Tibial artery (tissue), 4 donors: ENCODE results near the gene DLG2.
"Not testable (repeated sequence)": the region's sequence is repeated elsewhere in the genome, so short reads cannot be mapped to it uniquely, and the experiment has no call there.

ENCODE experiments used
- DNase-seq, 2 donors: peaks; one replicate each; pipeline ENCODE4 v3.0.0-alpha.2; 2019
- H3K27ac ChIP-seq, 2 donors: fragments of 200-600 bp; sonication (generic) in 1 of 2; 1 replicate in 1 of 2; 2 replicates in 1 of 2; pipeline ENCODE4 v1.5.1; 2018 to 2019; ENCODE audit warnings: mild to moderate bottlenecking in 1 of 2
- H3K27me3 ChIP-seq, 2 donors: fragments of 200-600 bp; sonication (generic) in 1 of 2; one replicate each; pipeline versions ENCODE4 v1.5.1 to v1.6.0; 2016 to 2019
- H3K36me3 ChIP-seq, 3 donors: fragments of 200-600 bp; sonication (generic) in 2 of 3; one replicate each; pipeline ENCODE4 v1.5.1; 2016 to 2019; ENCODE audit warnings: mild to moderate bottlenecking in 2 of 3
- H3K4me1 ChIP-seq, 4 donors: fragments of 200-600 bp; sonication (generic) in 2 of 4; 1 replicate in 3 of 4; 2 replicates in 1 of 4; pipeline ENCODE4 v1.5.1; 2016 to 2019
- H3K4me3 ChIP-seq, 2 donors: fragments of 200-600 bp; sonication (generic) in 1 of 2; 1 replicate in 1 of 2; 2 replicates in 1 of 2; pipeline ENCODE4 v1.5.1; 2018 to 2019; ENCODE audit warnings: mild to moderate bottlenecking in 2 of 2
- H3K9me3 ChIP-seq, 3 donors: fragments of 200-600 bp; sonication (generic) in 1 of 3; one replicate each; pipeline ENCODE4 v1.5.1; 2016 to 2019
- intact Hi-C: fragments of 100-400 bp; cut with DNase I; formaldehyde crosslinking; loops from one replicate; pipeline ENCODE4 v1.15.0; 2023; ENCODE audit warnings: low total_unique reads
- TF ChIP-seq, protein P1 (sequence below), 2 experiments: fragments of 200-600 bp in 1 of 2; fragments of 450-650 bp in 1 of 2; IDR thresholded peaks; one replicate each; pipeline ENCODE4 v1.5.1; 2017 to 2019; ENCODE audit warnings: antibody characterized with exemption in 2 of 2, mild to moderate bottlenecking in 1 of 2, moderate library complexity in 1 of 2

Gene DLG2

DNA sequence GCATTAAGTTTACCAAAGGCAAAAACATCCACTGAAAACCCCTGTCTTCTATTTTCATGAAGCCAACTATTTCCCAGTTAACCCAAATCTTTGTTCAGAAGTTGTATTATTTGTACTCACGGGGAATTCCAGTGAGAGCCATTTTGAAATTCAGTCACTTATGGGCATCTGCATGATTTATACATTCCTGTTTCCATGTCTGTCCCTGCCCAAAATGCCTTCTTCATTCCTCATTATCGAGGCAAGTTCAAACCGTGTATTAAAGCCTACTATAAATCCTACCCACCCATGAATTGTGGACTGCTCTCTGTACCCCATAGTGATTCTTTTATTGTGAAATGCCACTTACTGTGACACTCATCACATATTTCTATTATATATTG, 772.7 kb downstream of the DLG2 start:
- no peak for DNase-seq
- Histone ChIP-seq H3K27ac (no peak overlapping the region), H3K9me3 (no peaks in the 10 kb centered on the region), H3K4me1 (peaks cover 0 to 13% (median 0%) of the 10 kb centered on the region in 4 donors), H3K4me3 (no peak overlapping the region), H3K36me3 (no peaks in the 10 kb centered on the region), H3K27me3 (no peaks in the 10 kb centered on the region)
- intact Hi-C loops = no loop called here
- TF ChIP-seq, protein P1, sequence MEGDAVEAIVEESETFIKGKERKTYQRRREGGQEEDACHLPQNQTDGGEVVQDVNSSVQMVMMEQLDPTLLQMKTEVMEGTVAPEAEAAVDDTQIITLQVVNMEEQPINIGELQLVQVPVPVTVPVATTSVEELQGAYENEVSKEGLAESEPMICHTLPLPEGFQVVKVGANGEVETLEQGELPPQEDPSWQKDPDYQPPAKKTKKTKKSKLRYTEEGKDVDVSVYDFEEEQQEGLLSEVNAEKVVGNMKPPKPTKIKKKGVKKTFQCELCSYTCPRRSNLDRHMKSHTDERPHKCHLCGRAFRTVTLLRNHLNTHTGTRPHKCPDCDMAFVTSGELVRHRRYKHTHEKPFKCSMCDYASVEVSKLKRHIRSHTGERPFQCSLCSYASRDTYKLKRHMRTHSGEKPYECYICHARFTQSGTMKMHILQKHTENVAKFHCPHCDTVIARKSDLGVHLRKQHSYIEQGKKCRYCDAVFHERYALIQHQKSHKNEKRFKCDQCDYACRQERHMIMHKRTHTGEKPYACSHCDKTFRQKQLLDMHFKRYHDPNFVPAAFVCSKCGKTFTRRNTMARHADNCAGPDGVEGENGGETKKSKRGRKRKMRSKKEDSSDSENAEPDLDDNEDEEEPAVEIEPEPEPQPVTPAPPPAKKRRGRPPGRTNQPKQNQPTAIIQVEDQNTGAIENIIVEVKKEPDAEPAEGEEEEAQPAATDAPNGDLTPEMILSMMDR (IDR thresholded peaks at IDR 0.05) = no peak

DNA sequence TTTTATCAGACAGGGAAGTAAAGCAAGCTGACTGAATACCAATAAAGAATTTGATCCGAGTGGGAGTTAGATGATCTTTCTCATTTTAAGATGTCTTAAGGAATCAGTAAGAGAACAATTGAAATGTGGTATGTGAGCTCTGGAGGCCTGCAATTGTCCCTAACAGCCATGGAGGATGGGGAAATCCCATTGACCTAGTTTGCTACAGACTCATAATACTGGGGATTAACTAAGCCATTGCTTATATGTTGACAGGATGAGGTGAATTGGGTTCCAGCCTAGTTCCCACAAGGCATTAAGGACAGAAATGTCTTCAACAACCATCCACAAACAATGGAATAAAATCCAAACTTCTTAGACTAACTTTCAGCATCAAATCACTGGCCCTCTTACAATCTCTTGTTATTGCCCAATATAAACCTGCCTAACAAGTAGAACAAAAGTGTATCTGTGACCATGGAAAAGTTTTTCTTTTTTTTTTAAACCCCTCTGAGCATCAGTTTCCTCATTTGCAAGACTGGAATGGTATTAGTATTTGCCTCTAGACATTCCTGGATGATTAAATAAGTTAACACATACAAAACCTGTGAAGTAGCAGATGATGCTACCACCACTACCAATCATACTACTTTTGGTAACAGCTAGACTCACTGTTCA, 773.2 kb downstream of the DLG2 start:
- Histone ChIP-seq H3K4me1 (peaks cover 0 to 13% (median 0%) of the 10 kb centered on the region in 4 donors), H3K27ac (no peak overlapping the region), H3K36me3 (no peaks in the 10 kb centered on the region), H3K9me3 (no peaks in the 10 kb centered on the region), H3K27me3 (no peaks in the 10 kb centered on the region), H3K4me3 (no peak overlapping the region)
- intact Hi-C loops = no loop called here
- TF ChIP-seq, protein P1 (IDR thresholded peaks at IDR 0.05) = no peak
- no peak for DNase-seq

DNA sequence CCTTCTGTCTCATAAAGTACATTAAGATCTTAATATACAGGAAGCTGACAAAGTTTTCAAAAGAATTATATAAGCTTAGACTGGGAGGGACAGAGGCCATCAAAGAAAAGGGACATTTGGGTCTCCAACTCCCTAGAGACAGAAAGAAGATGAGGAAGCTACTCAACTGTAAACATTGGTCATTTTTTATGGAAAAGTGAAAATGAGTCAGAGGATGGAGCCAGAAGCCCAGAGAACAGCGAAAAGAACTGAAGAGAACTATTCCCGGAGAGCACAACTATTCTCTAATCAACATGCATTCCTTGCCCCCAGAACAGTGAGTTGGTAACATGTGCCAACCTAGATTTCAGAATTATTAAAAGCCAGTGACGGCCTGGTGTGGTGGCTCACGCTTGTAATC, 779.3 kb downstream of the DLG2 start:
- Histone ChIP-seq H3K27ac (no peak overlapping the region), H3K4me3 (no peak overlapping the region), H3K4me1 (no peaks in the 10 kb centered on the region), H3K36me3 (no peaks in the 10 kb centered on the region), H3K27me3 (no peaks in the 10 kb centered on the region), H3K9me3 (no peaks in the 10 kb centered on the region)
- TF ChIP-seq, protein P1 (IDR thresholded peaks at IDR 0.05) = no peak
- DNase-seq = no peak
- intact Hi-C loops = no loop called here

DNA sequence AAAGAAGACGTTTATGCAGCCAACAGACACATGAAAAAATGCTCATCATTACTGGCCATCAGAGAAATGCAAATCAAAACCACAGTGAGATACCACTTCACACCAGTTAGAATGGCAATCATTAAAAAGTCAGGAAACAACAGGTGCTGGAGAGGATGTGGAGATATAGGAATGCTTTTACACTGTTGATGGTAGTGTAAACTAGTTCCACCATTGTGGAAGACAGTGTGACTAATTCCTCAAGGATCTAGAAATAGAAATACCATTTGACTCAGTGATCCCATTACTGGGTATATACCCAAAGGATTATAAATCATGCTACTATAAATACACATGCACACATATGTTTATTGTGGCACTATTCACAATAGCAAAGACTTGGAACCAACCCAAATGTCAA, 786.9 kb downstream of the DLG2 start:
- intact Hi-C loops, H3K27me3 ChIP-seq, H3K4me1 ChIP-seq, H3K36me3 ChIP-seq, H3K9me3 ChIP-seq, H3K4me3 ChIP-seq, DNase-seq, H3K27ac ChIP-seq: not testable (repeated sequence)

DNA sequence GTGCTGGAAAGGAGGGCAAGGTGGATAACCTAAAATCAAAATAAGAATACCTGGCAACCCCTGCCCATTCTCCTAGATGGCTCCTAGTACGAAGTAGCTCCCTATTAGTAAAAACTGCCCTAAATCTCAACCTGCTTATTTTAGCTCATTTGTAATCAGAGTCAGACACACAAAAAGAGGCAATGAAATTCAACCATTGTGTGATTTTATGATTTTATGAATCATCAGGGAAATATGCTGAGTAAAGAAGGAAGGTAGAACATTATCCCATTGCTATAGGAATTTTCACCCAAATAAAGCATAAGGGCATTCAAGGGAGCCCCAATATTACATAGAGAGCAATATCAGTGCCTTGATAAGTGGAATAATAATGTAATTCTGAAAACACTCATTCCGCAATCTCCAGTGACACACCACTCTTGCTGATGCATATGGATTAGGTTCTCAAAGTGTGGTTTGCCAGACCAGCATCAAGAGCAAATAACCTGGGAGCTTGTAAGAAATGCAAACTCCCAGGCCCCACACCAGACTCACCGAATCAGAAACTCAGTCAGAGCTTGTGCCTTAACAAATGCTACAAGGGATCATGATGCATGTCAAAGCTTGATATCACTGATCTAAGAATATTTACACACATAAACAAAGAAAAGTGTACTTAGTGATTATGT, 789.6 kb downstream of the DLG2 start:
- intact Hi-C loops = no loop called here
- peaks cover 0 to 8% (median 0%) of the 10 kb centered on the region in 3 donors for H3K9me3 ChIP-seq
- no peak overlapping the region for H3K27ac ChIP-seq
- no peaks in the 10 kb centered on the region for H3K27me3 ChIP-seq
- H3K36me3 ChIP-seq = no peaks in the 10 kb centered on the region
- no peaks in the 10 kb centered on the region for H3K4me1 ChIP-seq
- TF ChIP-seq, protein P1 (IDR thresholded peaks at IDR 0.05) = no peak
- H3K4me3 ChIP-seq = no peak overlapping the region
- no peak for DNase-seq

DNA sequence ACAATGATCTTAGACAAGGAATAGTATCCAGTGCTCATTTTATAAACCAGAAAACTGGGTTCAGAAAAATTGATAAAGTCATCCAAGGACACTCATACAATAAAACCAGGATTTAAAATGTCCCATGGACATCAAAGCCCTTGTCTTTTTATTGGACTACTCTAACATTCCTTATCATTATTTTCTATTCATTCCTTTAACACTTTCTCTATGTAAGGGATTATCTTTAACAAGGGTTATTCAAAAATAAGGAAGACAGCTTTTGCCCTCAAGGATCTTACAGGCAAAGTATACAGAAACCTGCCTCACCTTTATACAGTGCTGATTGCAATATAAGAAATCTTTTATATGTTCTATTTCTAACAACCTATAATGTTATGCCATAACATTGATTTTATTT, 790.8 kb downstream of the DLG2 start:
- no peak for DNase-seq
- no peak overlapping the region for H3K27ac ChIP-seq
- H3K27me3 ChIP-seq = no peaks in the 10 kb centered on the region
- intact Hi-C loops = no loop called here
- H3K4me1 ChIP-seq = no peaks in the 10 kb centered on the region
- TF ChIP-seq, protein P1 (IDR thresholded peaks at IDR 0.05) = no peak
- H3K4me3 ChIP-seq = no peak overlapping the region
- peaks cover 0 to 8% (median 0%) of the 10 kb centered on the region in 3 donors for H3K9me3 ChIP-seq
- H3K36me3 ChIP-seq = no peaks in the 10 kb centered on the region
